PFSK-1 (cell line): Measurements from ENCODE around the gene COL13A1.

Experiments used
- POLR2AphosphoS5 ChIP-seq: IDR thresholded peaks from 2 replicates; pipeline ENCODE4 v1.6.1; 2012; ENCODE audit warnings: low read depth, mild to moderate bottlenecking, control low read depth, low read length, moderate library complexity
- TAF1 ChIP-seq: IDR thresholded peaks from 2 replicates; pipeline ENCODE4 v1.6.1; 2012; ENCODE audit warnings: low read length, control low read depth, borderline replicate concordance; ENCODE audit not compliant: insufficient read depth
- TF ChIP-seq, protein P1 (sequence below), 2 experiments: IDR thresholded peaks; 2 replicates each; pipeline versions ENCODE4 v1.6.1 to v1.8.0; 2011 to 2012; ENCODE audit warnings: low read depth in 2 of 2, low read length in 2 of 2, control low read depth in 1 of 2, inconsistent platforms in 1 of 2, mild to moderate bottlenecking in 1 of 2, moderate library complexity in 1 of 2; ENCODE audit not compliant: insufficient read depth in 1 of 2

DNA sequence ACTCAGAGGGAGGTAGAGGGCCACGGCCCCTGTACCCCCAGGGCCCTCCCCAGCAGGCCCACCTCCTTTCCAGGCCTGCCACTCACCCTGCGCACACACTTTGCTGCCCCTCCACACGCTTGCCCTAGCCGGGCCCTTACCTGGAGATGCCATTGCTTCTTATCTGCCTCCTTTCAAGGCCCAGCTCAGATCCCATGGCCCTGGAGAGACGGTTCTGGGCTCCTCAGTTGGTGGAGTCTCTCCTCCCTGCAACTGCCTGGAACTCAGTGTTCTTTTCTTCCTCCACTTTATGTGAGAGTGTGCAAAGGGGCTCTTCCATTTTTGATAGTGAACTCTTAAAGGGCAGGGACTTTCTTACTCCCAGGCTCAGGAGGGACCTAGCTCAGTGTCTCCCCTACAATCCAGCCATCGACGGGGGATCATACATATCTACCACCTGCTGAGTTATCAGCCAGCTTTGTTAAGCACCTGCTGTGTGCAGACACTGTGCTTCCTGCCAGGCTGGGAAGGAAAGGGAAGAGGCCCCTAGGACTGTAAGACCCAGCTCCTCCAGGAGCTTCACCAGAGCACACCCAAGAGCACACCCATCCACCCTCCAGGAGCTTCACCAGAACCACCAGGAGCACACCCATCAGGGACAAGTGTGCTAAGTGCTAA is 161.6 kb downstream of the COL13A1 start:
- TF ChIP-seq, protein P1, sequence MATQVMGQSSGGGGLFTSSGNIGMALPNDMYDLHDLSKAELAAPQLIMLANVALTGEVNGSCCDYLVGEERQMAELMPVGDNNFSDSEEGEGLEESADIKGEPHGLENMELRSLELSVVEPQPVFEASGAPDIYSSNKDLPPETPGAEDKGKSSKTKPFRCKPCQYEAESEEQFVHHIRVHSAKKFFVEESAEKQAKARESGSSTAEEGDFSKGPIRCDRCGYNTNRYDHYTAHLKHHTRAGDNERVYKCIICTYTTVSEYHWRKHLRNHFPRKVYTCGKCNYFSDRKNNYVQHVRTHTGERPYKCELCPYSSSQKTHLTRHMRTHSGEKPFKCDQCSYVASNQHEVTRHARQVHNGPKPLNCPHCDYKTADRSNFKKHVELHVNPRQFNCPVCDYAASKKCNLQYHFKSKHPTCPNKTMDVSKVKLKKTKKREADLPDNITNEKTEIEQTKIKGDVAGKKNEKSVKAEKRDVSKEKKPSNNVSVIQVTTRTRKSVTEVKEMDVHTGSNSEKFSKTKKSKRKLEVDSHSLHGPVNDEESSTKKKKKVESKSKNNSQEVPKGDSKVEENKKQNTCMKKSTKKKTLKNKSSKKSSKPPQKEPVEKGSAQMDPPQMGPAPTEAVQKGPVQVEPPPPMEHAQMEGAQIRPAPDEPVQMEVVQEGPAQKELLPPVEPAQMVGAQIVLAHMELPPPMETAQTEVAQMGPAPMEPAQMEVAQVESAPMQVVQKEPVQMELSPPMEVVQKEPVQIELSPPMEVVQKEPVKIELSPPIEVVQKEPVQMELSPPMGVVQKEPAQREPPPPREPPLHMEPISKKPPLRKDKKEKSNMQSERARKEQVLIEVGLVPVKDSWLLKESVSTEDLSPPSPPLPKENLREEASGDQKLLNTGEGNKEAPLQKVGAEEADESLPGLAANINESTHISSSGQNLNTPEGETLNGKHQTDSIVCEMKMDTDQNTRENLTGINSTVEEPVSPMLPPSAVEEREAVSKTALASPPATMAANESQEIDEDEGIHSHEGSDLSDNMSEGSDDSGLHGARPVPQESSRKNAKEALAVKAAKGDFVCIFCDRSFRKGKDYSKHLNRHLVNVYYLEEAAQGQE (IDR thresholded peaks at IDR 0.05; ENCODE audit: insufficient read depth in 1 of 2, low read depth in 2 of 2, low read length in 2 of 2), result no peak
- TF ChIP-seq POLR2AphosphoS5 (no peak), TAF1 (no peak)
